Measurements from ENCODE around the gene FAM222A.

Gene FAM222A

DNA sequence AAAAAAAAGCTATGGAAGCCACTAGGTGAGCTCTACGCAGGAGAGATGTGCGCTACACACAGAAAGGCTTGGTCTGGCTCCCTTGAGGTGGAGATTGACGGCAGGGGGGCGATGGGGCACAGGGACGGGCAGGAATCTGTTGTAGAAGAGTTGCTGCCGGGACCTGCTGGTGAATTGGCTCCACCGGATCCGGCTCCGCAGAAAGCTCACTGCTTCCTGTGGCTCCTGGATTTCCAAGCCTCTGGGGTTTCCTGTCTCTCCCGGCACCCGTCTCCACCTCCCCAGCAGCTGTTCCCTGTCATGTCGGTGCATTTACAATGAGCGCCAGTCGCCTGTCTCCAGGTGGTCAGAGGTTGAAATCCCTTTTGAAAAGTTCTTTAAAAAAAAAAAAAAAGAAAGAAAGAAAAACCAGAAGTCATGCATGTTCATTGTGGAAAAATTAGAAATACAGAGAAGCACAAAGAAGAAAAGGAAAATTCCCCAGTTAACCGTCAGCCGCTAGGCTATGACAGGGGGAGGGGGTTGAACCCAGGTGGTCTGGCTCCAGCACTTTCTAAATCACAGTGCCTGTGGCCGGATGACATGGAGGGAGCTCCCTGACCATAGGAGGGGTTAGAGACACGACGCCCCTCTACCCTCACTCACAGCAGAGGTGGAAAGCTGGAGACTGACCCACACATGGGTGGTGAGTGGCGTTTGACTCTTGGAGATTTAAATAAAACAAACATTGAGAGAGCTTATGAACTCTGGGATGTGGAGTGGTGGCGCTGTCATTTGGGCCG lies 20.8 kb downstream of the FAM222A start:
- no peak overlapping the region for H2BK15ac ChIP-seq (replicated peaks; ENCODE audit: low read depth)
- peak overlapping the region; percentile 86 for H3K56ac ChIP-seq (ENCODE audit: low read length)
- H3K4me1 ChIP-seq (ENCODE audit: control insufficient read depth, low read depth, low read length): peaks cover 41% of the 10 kb centered on the region
- no peaks in the 10 kb centered on the region for H3K36me3 ChIP-seq (ENCODE audit: control insufficient read depth, insufficient read depth, low read length)
- no peak overlapping the region for H3K23ac ChIP-seq (ENCODE audit: low read length)
- H3K9ac ChIP-seq (ENCODE audit: low read length): peak overlapping the region; percentile 67
- no peak overlapping the region for H3K4me3 ChIP-seq (ENCODE audit: low read length)
- peak; percentile 94 for DNase-seq
- H2BK5ac ChIP-seq (ENCODE audit: low read length): peak overlapping the region; percentile 95
- peak overlapping the region; percentile 54 for H2AK5ac ChIP-seq (ENCODE audit: low read length)
- H3K79me1 ChIP-seq (ENCODE audit: low read length): peaks cover 4% of the 10 kb centered on the region
- H3K4ac ChIP-seq (ENCODE audit: low read depth, low read length): no peak overlapping the region
- H3K79me2 ChIP-seq (ENCODE audit: control insufficient read depth, insufficient read depth, low read length): no peaks in the 10 kb centered on the region
- peak overlapping the region; percentile 23 for H3K4me2 ChIP-seq (ENCODE audit: low read length)
- no peaks in the 10 kb centered on the region for H3K27me3 ChIP-seq (ENCODE audit: insufficient read depth, low read length, poor library complexity)
- WGBS (ENCODE audit: extremely low coverage, insufficient coverage, low lambda C conversion rate): no CpG with 5 or more reads among the region's 22 CpGs
- peak overlapping the region; percentile 11 for H3K18ac ChIP-seq (ENCODE audit: low read length)
- H4K8ac ChIP-seq (ENCODE audit: low read depth, low read length): no peak overlapping the region
- no peak overlapping the region for H4K5ac ChIP-seq (ENCODE audit: low read length)
- peak overlapping the region; percentile 65 for H3K27ac ChIP-seq (ENCODE audit: low read depth, low read length)
- H2BK120ac ChIP-seq (ENCODE audit: low read depth, low read length): peak overlapping the region; percentile 31

DNA sequence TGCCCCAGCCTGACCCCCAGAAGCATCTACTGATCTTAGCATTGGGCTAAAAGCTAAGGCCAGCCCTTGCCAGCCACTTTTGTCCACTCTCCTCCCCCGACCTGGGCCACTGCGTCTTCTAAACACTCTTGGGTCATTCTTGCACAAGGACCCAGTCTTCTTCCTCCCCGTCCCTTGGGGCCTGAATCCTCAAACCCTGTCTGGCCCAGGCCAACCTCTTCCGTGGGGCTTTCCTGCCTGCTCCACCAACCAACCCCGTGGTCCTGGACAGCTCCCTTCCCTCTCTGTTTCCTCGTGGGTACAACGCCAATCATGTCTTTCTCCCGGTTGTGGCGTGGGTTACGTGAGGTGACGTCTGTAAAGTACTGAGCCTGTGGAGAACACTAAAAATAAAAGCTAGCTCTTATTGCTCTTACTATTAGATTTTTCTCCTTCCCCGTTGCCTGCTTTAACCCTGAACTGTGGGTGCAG lies 21.5 kb downstream of the FAM222A start:
- H2BK15ac ChIP-seq (replicated peaks; ENCODE audit: low read depth): no peak overlapping the region
- no peak overlapping the region for H4K5ac ChIP-seq (ENCODE audit: low read length)
- H3K4me2 ChIP-seq (ENCODE audit: low read length): no peak overlapping the region
- peaks cover 44% of the 10 kb centered on the region for H3K4me1 ChIP-seq (ENCODE audit: control insufficient read depth, low read depth, low read length)
- H2BK120ac ChIP-seq (ENCODE audit: low read depth, low read length): peak overlapping the region; percentile 31
- H3K27me3 ChIP-seq (ENCODE audit: insufficient read depth, low read length, poor library complexity): no peaks in the 10 kb centered on the region
- peak overlapping the region; percentile 11 for H3K18ac ChIP-seq (ENCODE audit: low read length)
- no peak for DNase-seq
- H3K79me1 ChIP-seq (ENCODE audit: low read length): peaks cover 4% of the 10 kb centered on the region
- H3K23ac ChIP-seq (ENCODE audit: low read length): no peak overlapping the region
- no CpG with 5 or more reads among the region's 12 CpGs for WGBS (ENCODE audit: extremely low coverage, insufficient coverage, low lambda C conversion rate)
- no peak overlapping the region for H4K8ac ChIP-seq (ENCODE audit: low read depth, low read length)
- H3K79me2 ChIP-seq (ENCODE audit: control insufficient read depth, insufficient read depth, low read length): no peaks in the 10 kb centered on the region
- H3K9ac ChIP-seq (ENCODE audit: low read length): peak overlapping the region; percentile 67
- no peaks in the 10 kb centered on the region for H3K36me3 ChIP-seq (ENCODE audit: control insufficient read depth, insufficient read depth, low read length)
- peak overlapping the region; percentile 95 for H2BK5ac ChIP-seq (ENCODE audit: low read length)
- H3K56ac ChIP-seq (ENCODE audit: low read length): peak overlapping the region; percentile 86
- no peak overlapping the region for H3K4me3 ChIP-seq (ENCODE audit: low read length)
- peak overlapping the region; percentile 11 for H2AK5ac ChIP-seq (ENCODE audit: low read length)
- H3K27ac ChIP-seq (ENCODE audit: low read depth, low read length): peak overlapping the region; percentile 63
- no peak overlapping the region for H3K4ac ChIP-seq (ENCODE audit: low read depth, low read length)

DNA sequence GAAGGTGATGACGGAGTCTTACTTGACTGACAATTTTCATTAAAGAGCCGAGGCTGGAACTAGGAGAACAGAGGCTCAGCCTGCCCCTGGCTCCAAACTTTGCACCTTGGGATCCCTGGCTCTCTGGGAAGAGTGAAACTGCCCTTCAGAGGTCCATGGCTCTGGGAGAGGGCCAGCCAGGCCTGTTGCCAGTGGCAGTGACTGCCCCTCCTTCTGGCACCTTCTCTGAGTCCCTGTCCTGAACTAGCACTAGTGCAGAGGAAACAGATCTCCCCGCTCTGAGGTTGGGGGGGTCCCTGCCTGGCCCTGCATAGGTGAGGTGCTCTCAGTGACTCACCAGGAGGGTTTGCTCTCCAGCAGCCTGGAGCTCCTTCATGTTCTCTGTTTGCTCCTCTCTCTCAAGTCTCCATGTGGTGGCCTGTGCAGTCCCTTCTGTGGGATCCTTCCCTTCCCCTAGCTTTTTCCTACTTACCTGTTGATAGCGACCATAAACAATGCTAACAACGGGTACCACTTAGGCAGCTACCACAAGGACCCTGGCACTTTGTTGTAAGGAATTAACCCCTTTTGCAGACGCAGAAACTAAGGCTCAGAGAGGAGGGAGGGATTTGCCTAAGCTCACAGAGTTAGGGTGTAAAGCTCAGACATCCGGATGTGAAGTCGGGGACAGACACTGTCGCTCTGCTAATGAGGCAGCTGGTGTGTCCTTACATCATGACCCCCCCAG lies 22.4 kb downstream of the FAM222A start:
- Histone ChIP-seq H3K9ac (ENCODE audit: low read length) (peak overlapping the region; percentile 11), H3K56ac (ENCODE audit: low read length) (peak overlapping the region; percentile 71), H3K4me3 (ENCODE audit: low read length) (no peak overlapping the region), H3K27ac (ENCODE audit: low read depth, low read length) (no peak overlapping the region), H2AK5ac (ENCODE audit: low read length) (no peak overlapping the region), H3K79me2 (ENCODE audit: control insufficient read depth, insufficient read depth, low read length) (no peaks in the 10 kb centered on the region), H3K4me1 (ENCODE audit: control insufficient read depth, low read depth, low read length) (peaks cover 49% of the 10 kb centered on the region), H3K79me1 (ENCODE audit: low read length) (peaks cover 4% of the 10 kb centered on the region), H4K5ac (ENCODE audit: low read length) (no peak overlapping the region), H3K23ac (ENCODE audit: low read length) (no peak overlapping the region), H2BK15ac (replicated peaks; ENCODE audit: low read depth) (no peak overlapping the region), H4K8ac (ENCODE audit: low read depth, low read length) (no peak overlapping the region), H3K36me3 (ENCODE audit: control insufficient read depth, insufficient read depth, low read length) (no peaks in the 10 kb centered on the region), H2BK120ac (ENCODE audit: low read depth, low read length) (no peak overlapping the region), H3K27me3 (ENCODE audit: insufficient read depth, low read length, poor library complexity) (no peaks in the 10 kb centered on the region), H3K18ac (ENCODE audit: low read length) (no peak overlapping the region), H3K4ac (ENCODE audit: low read depth, low read length) (no peak overlapping the region), H2BK5ac (ENCODE audit: low read length) (peak overlapping the region; percentile 34), H3K4me2 (ENCODE audit: low read length) (no peak overlapping the region)
- no CpG with 5 or more reads among the region's 9 CpGs for WGBS (ENCODE audit: extremely low coverage, insufficient coverage, low lambda C conversion rate)
- no peak for DNase-seq

DNA sequence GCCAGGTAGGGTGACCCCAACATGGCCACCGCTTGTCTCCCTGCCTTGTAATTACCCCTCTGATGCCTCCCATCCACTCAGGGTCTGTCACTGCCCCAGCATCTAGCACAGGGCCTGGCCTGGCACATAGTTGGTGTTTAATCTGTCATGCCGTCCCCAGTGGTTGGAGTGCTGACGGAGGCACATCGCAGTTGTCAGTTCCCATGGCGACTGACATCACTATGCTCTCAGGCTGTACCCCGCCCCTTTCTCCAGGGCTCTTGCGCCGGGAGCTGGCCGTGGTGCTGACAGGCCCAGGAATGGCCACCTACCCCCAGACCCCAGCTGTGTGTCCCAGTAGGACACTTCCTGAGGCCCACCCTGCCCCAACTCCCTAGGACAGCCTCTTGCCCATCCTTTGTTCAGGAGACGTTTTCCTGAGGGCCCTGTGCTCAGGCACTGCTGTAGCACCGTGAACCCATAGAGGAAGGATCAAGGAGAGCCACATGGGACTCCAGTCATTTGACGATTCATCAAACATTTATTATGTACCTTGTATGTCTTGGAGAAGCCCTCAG lies 23.0 kb downstream of the FAM222A start:
- no peak overlapping the region for H2BK120ac ChIP-seq (ENCODE audit: low read depth, low read length)
- no peak overlapping the region for H2AK5ac ChIP-seq (ENCODE audit: low read length)
- no CpG with 5 or more reads among the region's 12 CpGs for WGBS (ENCODE audit: extremely low coverage, insufficient coverage, low lambda C conversion rate)
- H3K27me3 ChIP-seq (ENCODE audit: insufficient read depth, low read length, poor library complexity): no peaks in the 10 kb centered on the region
- no peak overlapping the region for H3K18ac ChIP-seq (ENCODE audit: low read length)
- no peak overlapping the region for H3K23ac ChIP-seq (ENCODE audit: low read length)
- H3K4me1 ChIP-seq (ENCODE audit: control insufficient read depth, low read depth, low read length): peaks cover 49% of the 10 kb centered on the region
- H3K4ac ChIP-seq (ENCODE audit: low read depth, low read length): no peak overlapping the region
- no peak overlapping the region for H3K4me3 ChIP-seq (ENCODE audit: low read length)
- H3K4me2 ChIP-seq (ENCODE audit: low read length): no peak overlapping the region
- H2BK5ac ChIP-seq (ENCODE audit: low read length): peak overlapping the region; percentile 20
- no peaks in the 10 kb centered on the region for H3K36me3 ChIP-seq (ENCODE audit: control insufficient read depth, insufficient read depth, low read length)
- H4K5ac ChIP-seq (ENCODE audit: low read length): no peak overlapping the region
- H3K79me2 ChIP-seq (ENCODE audit: control insufficient read depth, insufficient read depth, low read length): no peaks in the 10 kb centered on the region
- H3K79me1 ChIP-seq (ENCODE audit: low read length): peaks cover 4% of the 10 kb centered on the region
- no peak overlapping the region for H2BK15ac ChIP-seq (replicated peaks; ENCODE audit: low read depth)
- peak; percentile 97 for DNase-seq
- H3K27ac ChIP-seq (ENCODE audit: low read depth, low read length): peak overlapping the region; percentile 85
- H3K56ac ChIP-seq (ENCODE audit: low read length): peak overlapping the region; percentile 71
- H4K8ac ChIP-seq (ENCODE audit: low read depth, low read length): no peak overlapping the region
- no peak overlapping the region for H3K9ac ChIP-seq (ENCODE audit: low read length)

DNA sequence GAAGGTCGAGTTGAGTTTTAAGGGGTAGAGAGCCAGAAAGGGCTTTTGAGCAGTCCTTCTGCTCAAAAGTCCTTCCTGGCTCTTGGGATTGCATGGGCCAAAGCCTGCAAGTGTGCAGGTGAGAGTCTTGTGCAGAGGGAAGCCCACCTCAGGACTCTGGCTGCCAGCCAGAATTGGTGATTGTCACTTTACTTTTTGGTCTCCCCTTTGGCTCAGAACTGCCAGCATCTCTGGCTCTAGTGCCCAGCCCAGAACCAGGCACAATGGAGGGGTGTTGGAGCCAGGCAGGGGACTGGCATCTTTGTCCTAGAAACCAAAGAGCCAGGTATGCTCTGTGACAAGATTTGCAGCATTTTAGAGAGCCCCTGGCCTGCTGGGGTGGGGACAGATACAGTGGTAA lies 23.5 kb downstream of the FAM222A start:
- no peak overlapping the region for H3K18ac ChIP-seq (ENCODE audit: low read length)
- H3K9ac ChIP-seq (ENCODE audit: low read length): peak overlapping the region; percentile 35
- H3K79me2 ChIP-seq (ENCODE audit: control insufficient read depth, insufficient read depth, low read length): no peaks in the 10 kb centered on the region
- peak overlapping the region; percentile 85 for H3K27ac ChIP-seq (ENCODE audit: low read depth, low read length)
- no peak overlapping the region for H2BK15ac ChIP-seq (replicated peaks; ENCODE audit: low read depth)
- H3K4me3 ChIP-seq (ENCODE audit: low read length): no peak overlapping the region
- H3K4me2 ChIP-seq (ENCODE audit: low read length): no peak overlapping the region
- DNase-seq: no peak
- no peak overlapping the region for H2BK120ac ChIP-seq (ENCODE audit: low read depth, low read length)
- no peak overlapping the region for H3K23ac ChIP-seq (ENCODE audit: low read length)
- no peak overlapping the region for H4K5ac ChIP-seq (ENCODE audit: low read length)
- H3K56ac ChIP-seq (ENCODE audit: low read length): peak overlapping the region; percentile 17
- H2BK5ac ChIP-seq (ENCODE audit: low read length): peak overlapping the region; percentile 26
- peaks cover 6% of the 10 kb centered on the region for H3K79me1 ChIP-seq (ENCODE audit: low read length)
- H3K36me3 ChIP-seq (ENCODE audit: control insufficient read depth, insufficient read depth, low read length): no peaks in the 10 kb centered on the region
- no peak overlapping the region for H4K8ac ChIP-seq (ENCODE audit: low read depth, low read length)
- WGBS (ENCODE audit: extremely low coverage, insufficient coverage, low lambda C conversion rate): no CpG with 5 or more reads among the region's 1 CpG
- H3K4ac ChIP-seq (ENCODE audit: low read depth, low read length): peak overlapping the region; percentile 5
- H2AK5ac ChIP-seq (ENCODE audit: low read length): no peak overlapping the region
- no peaks in the 10 kb centered on the region for H3K27me3 ChIP-seq (ENCODE audit: insufficient read depth, low read length, poor library complexity)
- H3K4me1 ChIP-seq (ENCODE audit: control insufficient read depth, low read depth, low read length): peaks cover 49% of the 10 kb centered on the region

Data from mesendoderm (in vitro differentiated cells).